HepG2 (cell line): ENCODE data around the gene SERINC5. TPM values are rescaled to one million over a fixed set of nuclear protein-coding genes. Genes with fewer than 3 reads are reported as not detected.

Experiments used
- CHD4 ChIP-seq: fragments of 200-600 bp; sonication (generic); IDR thresholded peaks from 2 replicates; pipeline ENCODE4 v1.7.0; 2017; ENCODE audit warnings: mild to moderate bottlenecking, low read length, borderline replicate concordance
- DZIP1 ChIP-seq: sonication (generic); formaldehyde crosslinking; IDR thresholded peaks from 2 replicates; pipeline ENCODE4 v1.5.0; 2020; ENCODE audit warnings: mild to moderate bottlenecking, missing genetic modification reagents
- ESRRA ChIP-seq: sonication (generic); formaldehyde crosslinking; IDR thresholded peaks from 2 replicates; pipeline ENCODE4 v1.5.1; 2020; ENCODE audit warnings: mild to moderate bottlenecking, low read depth, missing genetic modification reagents
- HNRNPL ChIP-seq: fragments of 200-400 bp; formaldehyde crosslinking; IDR thresholded peaks from 2 replicates; pipeline ENCODE4 v1.6.1; 2017; ENCODE audit warnings: mild to moderate bottlenecking, low read depth, low read length
- PAWR ChIP-seq: sonication (generic); formaldehyde crosslinking; IDR thresholded peaks from 2 replicates; pipeline ENCODE4 v1.4.0; 2020; ENCODE audit warnings: missing genetic modification reagents, mild to moderate bottlenecking, borderline replicate concordance
- ZNF24 ChIP-seq: fragments of 450-650 bp; IDR thresholded peaks from 2 replicates; pipeline ENCODE4 v1.6.1; 2017; ENCODE audit warnings: antibody characterized with exemption, mild to moderate bottlenecking
- ZNF468 ChIP-seq: sonication (generic); formaldehyde crosslinking; IDR thresholded peaks from 2 replicates; pipeline ENCODE4 v1.8.0; 2022; ENCODE audit warnings: mild to moderate bottlenecking, moderate library complexity, missing genetic modification reagents
- ZNF619 ChIP-seq: sonication (generic); formaldehyde crosslinking; IDR thresholded peaks from 2 replicates; pipeline ENCODE4 v1.4.0; 2020; ENCODE audit warnings: mild to moderate bottlenecking, missing genetic modification reagents
- ZNF792 ChIP-seq: IDR thresholded peaks from 2 replicates; pipeline ENCODE4 v1.6.1; 2016
- polyA plus RNA-seq, 8 experiments: library from polyadenylated mRNA; depleted of rRNA in 3 of 8; stranded (reverse) in 7 of 8; unstranded in 1 of 8; fragments of >200 nt; fragmentation: Illumina TruSeq in 4 of 8; extraction: Trizol in 4 of 8; gene quantifications; 2 replicates each; pipeline versions ENCODE4 v1.2.1 to v1.2.3, GENCODE V29; 2011 to 2016; ENCODE audit warnings: low read depth in 4 of 8, missing spikeins in 1 of 8, mixed read lengths in 1 of 8; ENCODE audit not compliant: insufficient read depth in 1 of 8
- total RNA-seq, 5 experiments: library from RNA; depleted of rRNA; stranded (reverse); fragments of >200 nt; fragmentation: Illumina TruSeq; extraction: Trizol; gene quantifications; 2 replicates each; pipeline ENCODE4 v1.2.3, GENCODE V29; 2016; ENCODE audit warnings: low read depth in 1 of 5
- TF ChIP-seq, protein P1 (sequence below): sonication (generic); formaldehyde crosslinking; IDR thresholded peaks from 2 replicates; pipeline ENCODE4 v1.4.0; 2020; ENCODE audit warnings: mild to moderate bottlenecking, missing genetic modification reagents
- TF ChIP-seq, protein P2 (sequence below): sonication (generic); formaldehyde crosslinking; conservative IDR thresholded peaks from 2 replicates; pipeline ENCODE4 v1.8.0; 2022; ENCODE audit warnings: low read depth, missing genetic modification reagents
- TF ChIP-seq, protein P3 (sequence below): sonication (generic); formaldehyde crosslinking; IDR thresholded peaks from 2 replicates; pipeline ENCODE4 v1.4.0; 2020; ENCODE audit warnings: mild to moderate bottlenecking, missing genetic modification reagents
- TF ChIP-seq, protein P4 (sequence below): sonication (generic); formaldehyde crosslinking; IDR thresholded peaks from 2 replicates; pipeline ENCODE4 v1.5.1; 2020; ENCODE audit warnings: missing genetic modification reagents, mild to moderate bottlenecking, borderline replicate concordance
- TF ChIP-seq, protein P5 (sequence below): sonication (generic); formaldehyde crosslinking; IDR thresholded peaks from 2 replicates; pipeline ENCODE4 v1.8.1; 2023; ENCODE audit warnings: mild to moderate bottlenecking, inconsistent platforms, moderate library complexity, missing genetic modification reagents, borderline replicate concordance

Gene SERINC5
- total and polyA plus RNA-seq, 2 of the 13 experiments (the other 11 are each of a cell fraction or from before 2014, with no cell fraction given), result 17.3 to 22.8 TPM

DNA sequence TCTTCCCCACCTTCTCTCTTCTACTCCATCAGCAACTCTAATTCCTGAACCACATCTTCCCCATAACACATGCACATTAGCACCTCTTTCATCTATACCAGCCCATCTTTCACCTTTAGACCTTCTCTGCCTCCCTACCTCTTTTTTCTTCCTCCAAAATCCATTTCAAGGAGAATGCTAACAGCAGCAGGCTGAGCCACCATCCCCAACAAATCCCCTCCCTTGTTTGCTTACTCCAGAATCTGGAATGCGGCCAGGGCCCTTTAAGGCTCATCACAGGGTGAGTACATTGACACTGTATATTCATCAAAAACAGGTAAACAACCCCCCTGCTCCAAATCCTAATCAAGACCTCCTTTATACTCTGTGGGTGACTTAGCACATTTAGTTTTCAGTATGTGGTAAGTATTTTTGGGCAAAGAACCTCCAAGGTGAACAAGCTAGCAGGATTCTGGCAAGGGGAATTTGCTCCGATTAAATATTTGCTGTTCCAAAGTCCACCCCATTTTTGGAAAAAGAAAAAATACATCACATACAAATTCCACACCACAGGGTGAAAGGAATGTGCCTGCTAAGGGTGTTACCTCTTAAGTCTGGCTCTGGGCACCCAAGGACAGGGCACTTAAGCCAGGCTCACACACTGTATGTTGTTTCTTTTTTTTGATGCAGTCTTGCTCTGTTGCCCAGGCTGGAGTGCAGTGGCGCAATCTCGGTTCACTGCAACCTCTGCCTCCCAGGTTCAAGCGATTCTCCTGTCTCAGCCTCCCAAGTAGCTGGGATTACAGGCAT is 71.4 kb downstream of the SERINC5 start (continued):
- TF ChIP-seq, protein P1, sequence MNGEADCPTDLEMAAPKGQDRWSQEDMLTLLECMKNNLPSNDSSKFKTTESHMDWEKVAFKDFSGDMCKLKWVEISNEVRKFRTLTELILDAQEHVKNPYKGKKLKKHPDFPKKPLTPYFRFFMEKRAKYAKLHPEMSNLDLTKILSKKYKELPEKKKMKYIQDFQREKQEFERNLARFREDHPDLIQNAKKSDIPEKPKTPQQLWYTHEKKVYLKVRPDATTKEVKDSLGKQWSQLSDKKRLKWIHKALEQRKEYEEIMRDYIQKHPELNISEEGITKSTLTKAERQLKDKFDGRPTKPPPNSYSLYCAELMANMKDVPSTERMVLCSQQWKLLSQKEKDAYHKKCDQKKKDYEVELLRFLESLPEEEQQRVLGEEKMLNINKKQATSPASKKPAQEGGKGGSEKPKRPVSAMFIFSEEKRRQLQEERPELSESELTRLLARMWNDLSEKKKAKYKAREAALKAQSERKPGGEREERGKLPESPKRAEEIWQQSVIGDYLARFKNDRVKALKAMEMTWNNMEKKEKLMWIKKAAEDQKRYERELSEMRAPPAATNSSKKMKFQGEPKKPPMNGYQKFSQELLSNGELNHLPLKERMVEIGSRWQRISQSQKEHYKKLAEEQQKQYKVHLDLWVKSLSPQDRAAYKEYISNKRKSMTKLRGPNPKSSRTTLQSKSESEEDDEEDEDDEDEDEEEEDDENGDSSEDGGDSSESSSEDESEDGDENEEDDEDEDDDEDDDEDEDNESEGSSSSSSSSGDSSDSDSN (CRISPR knock-in tag), result no peak
- no peak for TF ChIP-seq ZNF24
- TF ChIP-seq, protein P2, sequence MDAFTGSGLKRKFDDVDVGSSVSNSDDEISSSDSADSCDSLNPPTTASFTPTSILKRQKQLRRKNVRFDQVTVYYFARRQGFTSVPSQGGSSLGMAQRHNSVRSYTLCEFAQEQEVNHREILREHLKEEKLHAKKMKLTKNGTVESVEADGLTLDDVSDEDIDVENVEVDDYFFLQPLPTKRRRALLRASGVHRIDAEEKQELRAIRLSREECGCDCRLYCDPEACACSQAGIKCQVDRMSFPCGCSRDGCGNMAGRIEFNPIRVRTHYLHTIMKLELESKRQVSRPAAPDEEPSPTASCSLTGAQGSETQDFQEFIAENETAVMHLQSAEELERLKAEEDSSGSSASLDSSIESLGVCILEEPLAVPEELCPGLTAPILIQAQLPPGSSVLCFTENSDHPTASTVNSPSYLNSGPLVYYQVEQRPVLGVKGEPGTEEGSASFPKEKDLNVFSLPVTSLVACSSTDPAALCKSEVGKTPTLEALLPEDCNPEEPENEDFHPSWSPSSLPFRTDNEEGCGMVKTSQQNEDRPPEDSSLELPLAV (CRISPR knock-in tag), result no peak
- TF ChIP-seq, protein P3, sequence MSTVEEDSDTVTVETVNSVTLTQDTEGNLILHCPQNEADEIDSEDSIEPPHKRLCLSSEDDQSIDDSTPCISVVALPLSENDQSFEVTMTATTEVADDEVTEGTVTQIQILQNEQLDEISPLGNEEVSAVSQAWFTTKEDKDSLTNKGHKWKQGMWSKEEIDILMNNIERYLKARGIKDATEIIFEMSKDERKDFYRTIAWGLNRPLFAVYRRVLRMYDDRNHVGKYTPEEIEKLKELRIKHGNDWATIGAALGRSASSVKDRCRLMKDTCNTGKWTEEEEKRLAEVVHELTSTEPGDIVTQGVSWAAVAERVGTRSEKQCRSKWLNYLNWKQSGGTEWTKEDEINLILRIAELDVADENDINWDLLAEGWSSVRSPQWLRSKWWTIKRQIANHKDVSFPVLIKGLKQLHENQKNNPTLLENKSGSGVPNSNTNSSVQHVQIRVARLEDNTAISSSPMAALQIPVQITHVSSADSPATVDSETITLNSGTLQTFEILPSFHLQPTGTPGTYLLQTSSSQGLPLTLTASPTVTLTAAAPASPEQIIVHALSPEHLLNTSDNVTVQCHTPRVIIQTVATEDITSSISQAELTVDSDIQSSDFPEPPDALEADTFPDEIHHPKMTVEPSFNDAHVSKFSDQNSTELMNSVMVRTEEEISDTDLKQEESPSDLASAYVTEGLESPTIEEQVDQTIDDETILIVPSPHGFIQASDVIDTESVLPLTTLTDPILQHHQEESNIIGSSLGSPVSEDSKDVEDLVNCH (CRISPR knock-in tag), result no peak
- no peak for TF ChIP-seq ZNF619 (CRISPR knock-in tag)
- TF ChIP-seq ZNF468, result no peak
- no peak for TF ChIP-seq PAWR (CRISPR knock-in tag)
- TF ChIP-seq, protein P4, sequence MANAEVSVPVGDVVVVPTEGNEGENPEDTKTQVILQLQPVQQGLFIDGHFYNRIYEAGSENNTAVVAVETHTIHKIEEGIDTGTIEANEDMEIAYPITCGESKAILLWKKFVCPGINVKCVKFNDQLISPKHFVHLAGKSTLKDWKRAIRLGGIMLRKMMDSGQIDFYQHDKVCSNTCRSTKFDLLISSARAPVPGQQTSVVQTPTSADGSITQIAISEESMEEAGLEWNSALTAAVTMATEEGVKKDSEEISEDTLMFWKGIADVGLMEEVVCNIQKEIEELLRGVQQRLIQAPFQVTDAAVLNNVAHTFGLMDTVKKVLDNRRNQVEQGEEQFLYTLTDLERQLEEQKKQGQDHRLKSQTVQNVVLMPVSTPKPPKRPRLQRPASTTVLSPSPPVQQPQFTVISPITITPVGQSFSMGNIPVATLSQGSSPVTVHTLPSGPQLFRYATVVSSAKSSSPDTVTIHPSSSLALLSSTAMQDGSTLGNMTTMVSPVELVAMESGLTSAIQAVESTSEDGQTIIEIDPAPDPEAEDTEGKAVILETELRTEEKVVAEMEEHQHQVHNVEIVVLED (CRISPR knock-in tag), result peak; percentile 44; the same call in 1 of the 2 replicates
- peak; percentile 72; the same call in 1 of the 2 replicates for TF ChIP-seq ESRRA (CRISPR knock-in tag)
- no peak; the same call in 1 of the 2 replicates for TF ChIP-seq CHD4
- TF ChIP-seq, protein P5, sequence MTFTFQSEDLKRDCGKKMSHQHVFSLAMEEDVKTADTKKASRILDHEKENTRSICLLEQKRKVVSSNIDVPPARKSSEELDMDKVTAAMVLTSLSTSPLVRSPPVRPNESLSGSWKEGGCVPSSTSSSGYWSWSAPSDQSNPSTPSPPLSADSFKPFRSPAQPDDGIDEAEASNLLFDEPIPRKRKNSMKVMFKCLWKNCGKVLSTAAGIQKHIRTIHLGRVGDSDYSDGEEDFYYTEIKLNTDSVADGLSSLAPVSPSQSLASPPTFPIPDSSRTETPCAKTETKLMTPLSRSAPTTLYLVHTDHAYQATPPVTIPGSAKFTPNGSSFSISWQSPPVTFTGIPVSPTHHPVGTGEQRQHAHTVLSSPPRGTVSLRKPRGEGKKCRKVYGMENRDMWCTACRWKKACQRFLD, result no peak
- TF ChIP-seq DZIP1 (CRISPR knock-in tag), result no peak
- TF ChIP-seq HNRNPL, result no peak
- TF ChIP-seq ZNF792, result peak; percentile 50
